Subcutaneous adipose tissue (tissue), 4 donors: ENCODE results near the gene UBXN4. TPM values are rescaled to one million over a fixed set of nuclear protein-coding genes. Genes with fewer than 3 reads are reported as not detected.

Experiments
- CTCF ChIP-seq: fragments of 450-650 bp; IDR thresholded peaks from one replicate; pipeline ENCODE4 v1.5.1; 2016; ENCODE audit warnings: low read depth, mild to moderate bottlenecking, control low read depth, antibody characterized with exemption, moderate library complexity
- total RNA-seq, 4 donors: library from RNA; depleted of rRNA; stranded (reverse); fragments of >200 nt; gene quantifications; one replicate each; pipeline ENCODE4 v1.1.0, GENCODE V29; 2016

The UBXN4 gene
- total RNA-seq, 4 donors from 2014 or later = 58.2 to 101 (median 67.8) TPM

- TF ChIP-seq CTCF = no peak
These were observed 56.6 kb downstream of the UBXN4 start for GRCh38 chr2:135798275-135798705.

GRCh38 chr2:135798762-135799161 lies 57.1 kb downstream of the UBXN4 start:
- no peak for TF ChIP-seq CTCF

GRCh38 chr2:135799738-135800137 lies 58.1 kb downstream of the UBXN4 start:
- TF ChIP-seq CTCF = no peak

- no peak for TF ChIP-seq CTCF
These were observed 59.1 kb downstream of the UBXN4 start for GRCh38 chr2:135800513-135801460.

- no peak for TF ChIP-seq CTCF
These were observed 60.7 kb downstream of the UBXN4 start for GRCh38 chr2:135802350-135802749.

GRCh38 chr2:135803278-135803677 lies 61.6 kb downstream of the UBXN4 start:
- TF ChIP-seq CTCF = no peak

- no peak for TF ChIP-seq CTCF
These were observed 71.4 kb downstream of the UBXN4 start for GRCh38 chr2:135812907-135813511.
